C1 segment of cervical spinal cord (tissue), 14 donors: ENCODE results near the gene ACVR1B.
A peak's percentile ranks its signal among the peaks of the same experiment; 100 is the strongest.
"Not testable (repeated sequence)": the region's sequence is repeated elsewhere in the genome, so short reads cannot be mapped to it uniquely, and the experiment has no call there.

Experiments used
- DNase-seq, 14 donors: peaks; one replicate each; lab custom pipeline; 2025; lab: John Stamatoyannopoulos, UW

The ACVR1B gene

GRCh38 chr12:51970904-51971646 lies 19.6 kb downstream of the ACVR1B start:
- no peak for DNase-seq

- no peak for DNase-seq
Observed at GRCh38 chr12:51971679-51972421, 20.4 kb downstream of the ACVR1B start.

GRCh38 chr12:51972422-51972812 lies 20.9 kb downstream of the ACVR1B start:
- DNase-seq, result no peak

- peak in 4 of 14 donors; percentile 12 to 47 (median 17) for DNase-seq
Observed at GRCh38 chr12:51972849-51973273, 21.4 kb downstream of the ACVR1B start.

- no peak for DNase-seq
Observed at GRCh38 chr12:51973560-51973959, 22.1 kb downstream of the ACVR1B start.

- DNase-seq, result no peak
Observed at GRCh38 chr12:51974646-51975045, 23.1 kb downstream of the ACVR1B start.

GRCh38 chr12:51975196-51975595 lies 23.7 kb downstream of the ACVR1B start:
- no peak for DNase-seq

GRCh38 chr12:51976376-51977160 lies 25.1 kb downstream of the ACVR1B start:
- no peak for DNase-seq

- DNase-seq, result no peak
Observed at GRCh38 chr12:51977320-51977753, 25.8 kb downstream of the ACVR1B start.

GRCh38 chr12:51979306-51979705 lies 27.8 kb downstream of the ACVR1B start:
- not testable (repeated sequence) for DNase-seq

- peak in 9 of 14 donors; percentile 6 to 51 (median 26) for DNase-seq
Observed at GRCh38 chr12:51980051-51980808, 28.7 kb downstream of the ACVR1B start.

GRCh38 chr12:51980809-51981127 lies 29.3 kb downstream of the ACVR1B start:
- no peak for DNase-seq

- no peak for DNase-seq
Observed at GRCh38 chr12:51984657-51985056, 33.2 kb downstream of the ACVR1B start.

- no peak for DNase-seq
Observed at GRCh38 chr12:51985154-51985835, 33.8 kb downstream of the ACVR1B start.

- no peak for DNase-seq
Observed at GRCh38 chr12:51986834-51987233, 35.3 kb downstream of the ACVR1B start.

GRCh38 chr12:51992246-51992645 lies 40.7 kb downstream of the ACVR1B start:
- DNase-seq, result no peak

GRCh38 chr12:51994539-51994820 lies 43.0 kb downstream of the ACVR1B start:
- no peak for DNase-seq

- no peak for DNase-seq
Observed at GRCh38 chr12:51994959-51995358, 43.5 kb downstream of the ACVR1B start.

GRCh38 chr12:51997136-51997535 lies 45.6 kb downstream of the ACVR1B start:
- DNase-seq, result no peak

- no peak for DNase-seq
Observed at GRCh38 chr12:52003016-52003550, 51.6 kb downstream of the ACVR1B start.

- no peak for DNase-seq
Observed at GRCh38 chr12:52003591-52003990, 52.1 kb downstream of the ACVR1B start.
